GM12891 (cell line): ENCODE measurements around the gene FAM124A.

Experiments
- DNase-seq: peaks from one replicate; pipeline ENCODE4 v3.0.0; 2011; ENCODE audit warnings: low spot score; ENCODE audit not compliant: insufficient read length
- FAIRE-seq: peaks from 2 replicates; lab custom pipeline; 2011; peaks lifted over from hg19 to GRCh38; lab: Jason Lieb, UNC
- PAX5 ChIP-seq: IDR thresholded peaks from 2 replicates; pipeline ENCODE4 v1.6.1; 2011; ENCODE audit warnings: low read length, moderate library complexity, mild to moderate bottlenecking; ENCODE audit not compliant: insufficient read depth, severe bottlenecking
- POLR2A ChIP-seq: IDR thresholded peaks from 2 replicates; pipeline ENCODE4 v1.6.1; 2011; ENCODE audit warnings: low read depth, low read length, control low read depth
- POLR2AphosphoS5 ChIP-seq: IDR thresholded peaks from 2 replicates; pipeline ENCODE4 v1.6.1; 2011; ENCODE audit warnings: low read depth, low read length, control low read depth
- POU2F2 ChIP-seq: IDR thresholded peaks from 2 replicates; pipeline ENCODE4 v1.6.1; 2011; ENCODE audit warnings: low read depth, mild to moderate bottlenecking, control low read depth, low read length, moderate library complexity
- SPI1 ChIP-seq: IDR thresholded peaks from 2 replicates; pipeline ENCODE4 v1.6.1; 2011; ENCODE audit warnings: low read depth, low read length, control low read depth
- TAF1 ChIP-seq: IDR thresholded peaks from 2 replicates; pipeline ENCODE4 v1.6.1; 2011; ENCODE audit warnings: low read depth, low read length, control low read depth

The FAM124A gene

DNA sequence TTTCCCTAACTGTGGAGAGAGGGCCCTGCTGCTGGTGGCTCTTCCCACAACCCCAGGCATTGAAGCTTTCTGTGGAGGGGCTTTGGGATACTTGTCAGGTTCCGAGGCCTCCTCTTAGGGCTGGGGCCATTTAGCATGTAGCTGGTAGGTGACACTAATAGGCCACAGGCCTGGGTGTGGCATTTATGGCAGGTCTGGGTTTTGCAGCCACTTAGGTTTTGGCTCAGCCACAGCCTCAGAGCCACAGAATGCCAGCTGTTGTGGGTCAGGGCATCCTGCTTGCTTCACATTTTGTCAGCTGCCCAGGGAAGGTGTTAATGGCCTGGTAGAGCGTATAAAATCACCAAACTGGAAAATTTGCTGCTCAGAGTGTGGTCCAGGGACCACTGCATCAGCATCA, 15.7 kb downstream of the FAM124A start:
- no peak for DNase-seq
- FAIRE-seq = no peak
- no peak for TF ChIP-seq TAF1
- TF ChIP-seq SPI1 = no peak
- no peak for TF ChIP-seq POLR2AphosphoS5
- no peak for TF ChIP-seq POLR2A
- no peak for TF ChIP-seq POU2F2

DNA sequence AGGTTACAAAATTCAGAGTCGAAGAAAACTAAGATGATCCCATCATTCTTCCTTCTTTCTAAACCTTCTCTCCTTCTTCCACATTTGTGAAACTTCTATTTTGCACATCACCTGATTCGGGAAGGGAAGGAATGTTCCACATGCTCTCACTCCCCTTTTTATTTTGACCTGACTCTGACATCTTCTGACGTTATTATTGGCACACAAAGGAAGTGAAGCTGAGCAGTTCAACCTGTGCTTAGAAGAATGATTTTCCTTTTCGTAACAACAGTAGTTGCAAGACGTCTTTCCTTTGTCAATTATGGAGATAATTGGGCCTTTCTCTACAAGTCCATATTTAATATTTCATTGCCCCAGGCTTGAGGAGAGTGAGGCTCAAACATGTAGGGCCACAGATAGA, 18.0 kb downstream of the FAM124A start:
- no peak for DNase-seq
- TF ChIP-seq POLR2AphosphoS5 (no peak), POLR2A (no peak), PAX5 (no peak), TAF1 (no peak)

DNA sequence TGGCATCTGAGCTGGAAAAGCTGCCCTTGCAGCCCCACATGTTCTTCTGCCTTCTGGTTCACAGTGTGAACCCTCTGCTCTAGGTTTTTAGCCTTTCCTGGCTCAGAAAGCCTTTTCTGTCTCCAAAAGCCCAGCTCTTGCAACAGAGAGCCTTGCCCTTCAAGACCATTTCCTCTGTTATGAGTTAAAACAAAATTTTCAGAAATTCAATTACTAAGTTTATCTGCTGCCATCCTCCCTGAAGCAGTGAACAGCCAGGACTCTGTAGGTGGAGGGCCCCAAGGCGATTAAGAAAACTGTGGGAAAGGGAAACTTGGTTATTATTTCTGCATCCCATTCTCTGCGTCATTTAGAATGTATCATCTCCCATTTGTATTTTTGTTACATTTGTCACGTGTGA, 18.8 kb downstream of the FAM124A start:
- TF ChIP-seq SPI1 (no peak), POLR2AphosphoS5 (no peak), POLR2A (no peak), PAX5 (no peak), POU2F2 (no peak), TAF1 (no peak)
- FAIRE-seq (no peak), DNase-seq (no peak)

More for the DNA sequence above, 18.0 kb downstream of the FAM124A start:
- peak; percentile 9 for FAIRE-seq

DNA sequence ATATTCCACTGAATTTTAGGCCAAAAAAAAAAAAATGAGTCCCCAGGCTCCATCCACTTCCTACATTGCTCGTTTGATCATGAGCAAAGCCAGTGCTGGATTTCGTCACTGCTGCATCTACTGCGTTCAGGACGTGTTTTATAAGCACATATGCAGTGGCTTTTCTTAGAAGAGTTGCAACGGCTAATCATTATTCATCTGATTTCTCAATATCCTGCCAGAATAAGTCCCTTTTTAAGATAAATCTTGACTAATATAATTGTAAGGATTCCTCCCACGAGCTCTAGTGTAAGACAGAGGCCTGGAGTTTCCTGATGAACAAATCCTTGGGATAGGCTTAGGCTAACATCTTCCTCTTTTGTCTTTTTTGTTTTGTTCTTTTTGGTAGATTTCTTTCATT, 19.5 kb downstream of the FAM124A start:
- no peak for DNase-seq
- no peak for TF ChIP-seq PAX5
- TF ChIP-seq SPI1 = no peak
- TF ChIP-seq POLR2AphosphoS5 = no peak
- TF ChIP-seq POU2F2 = no peak
- TF ChIP-seq POLR2A = no peak
- no peak for TF ChIP-seq TAF1
- FAIRE-seq = no peak

DNA sequence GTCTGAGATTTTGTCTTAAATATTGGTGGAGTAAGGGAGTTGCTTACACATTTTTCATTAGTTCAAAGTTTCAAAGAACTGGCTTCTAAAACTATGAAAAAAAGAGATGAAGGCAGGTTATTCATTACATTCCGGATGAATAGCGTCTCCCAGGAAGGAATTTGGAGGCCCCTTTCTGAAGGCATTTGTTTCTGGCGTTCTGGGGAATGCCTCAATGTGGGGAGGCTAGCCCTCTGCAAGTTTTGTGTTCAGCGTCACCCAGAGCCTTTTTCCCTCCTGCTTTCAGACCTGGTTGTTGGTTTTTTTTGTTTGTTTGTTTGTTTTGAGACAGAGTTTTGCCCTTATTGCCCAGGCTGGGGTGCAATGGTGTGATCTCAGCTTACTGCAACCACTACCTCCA, 21.0 kb downstream of the FAM124A start:
- TF ChIP-seq POLR2AphosphoS5 = no peak
- no peak for TF ChIP-seq PAX5
- no peak for TF ChIP-seq TAF1
- no peak for TF ChIP-seq SPI1
- no peak for TF ChIP-seq POU2F2
- no peak for TF ChIP-seq POLR2A
- DNase-seq = no peak
- no peak for FAIRE-seq

DNA sequence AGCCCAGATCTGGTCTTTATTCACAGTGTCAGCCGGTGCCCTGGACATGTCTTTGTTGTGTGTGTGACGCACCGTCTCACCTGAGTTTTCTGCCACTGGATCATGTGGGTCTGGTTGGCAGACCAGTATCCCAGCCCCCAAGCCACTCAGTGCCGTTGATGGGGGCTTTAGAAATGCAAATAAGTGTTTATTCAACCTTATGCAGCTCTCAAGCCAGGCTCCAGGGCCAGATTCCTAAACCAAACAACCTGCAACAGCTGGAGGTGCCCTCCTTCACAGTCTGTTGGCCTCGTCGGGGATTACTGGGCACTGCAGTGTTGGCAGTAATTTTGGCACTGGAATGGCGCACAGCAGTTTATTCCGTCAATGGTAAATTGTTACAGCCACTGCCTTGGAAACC, 21.6 kb downstream of the FAM124A start:
- TF ChIP-seq POLR2AphosphoS5 = no peak
- FAIRE-seq (no peak), DNase-seq (no peak)

DNA sequence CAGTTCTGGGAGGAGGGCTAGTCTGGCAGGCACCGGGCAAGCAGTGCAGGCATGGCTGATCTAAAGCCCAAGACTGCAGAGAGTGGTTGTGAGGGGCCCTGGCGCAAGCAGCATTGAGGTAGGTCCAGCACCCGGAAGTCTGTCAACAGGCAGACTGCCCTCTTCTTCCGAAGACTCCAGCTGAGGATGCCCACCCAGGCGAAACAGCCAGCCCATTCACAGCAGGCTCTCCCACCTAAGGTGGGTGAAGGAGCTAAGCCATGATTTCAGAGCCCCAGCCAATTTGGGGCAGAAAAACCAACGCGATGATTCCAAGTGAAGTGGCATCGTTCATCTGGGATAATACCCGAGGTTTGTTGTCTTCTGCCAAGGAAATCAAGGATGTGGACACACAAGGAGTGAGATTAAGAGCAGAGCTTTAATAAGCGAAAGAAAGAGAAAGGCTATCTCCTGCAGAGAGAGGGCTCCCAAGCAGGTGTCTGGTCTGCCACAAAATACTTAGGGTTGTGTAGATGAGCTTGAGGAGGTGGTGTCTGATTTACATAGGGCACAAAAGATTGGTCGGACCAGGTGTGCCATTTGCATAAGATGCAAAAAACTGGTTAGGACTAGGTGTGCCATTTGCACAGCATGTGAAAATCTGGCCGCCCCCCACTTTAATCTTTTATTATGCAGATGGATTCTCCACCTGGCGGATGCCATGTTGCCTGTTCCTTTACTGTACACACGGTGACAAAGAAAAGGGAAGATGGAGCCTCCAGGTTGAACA, 22.6 kb downstream of the FAM124A start:
- no peak for TF ChIP-seq POLR2AphosphoS5
- TF ChIP-seq TAF1 = no peak
- no peak for TF ChIP-seq POLR2A
- no peak for TF ChIP-seq PAX5
- TF ChIP-seq SPI1 = no peak
- no peak for TF ChIP-seq POU2F2
- FAIRE-seq (no peak), DNase-seq (no peak)

DNA sequence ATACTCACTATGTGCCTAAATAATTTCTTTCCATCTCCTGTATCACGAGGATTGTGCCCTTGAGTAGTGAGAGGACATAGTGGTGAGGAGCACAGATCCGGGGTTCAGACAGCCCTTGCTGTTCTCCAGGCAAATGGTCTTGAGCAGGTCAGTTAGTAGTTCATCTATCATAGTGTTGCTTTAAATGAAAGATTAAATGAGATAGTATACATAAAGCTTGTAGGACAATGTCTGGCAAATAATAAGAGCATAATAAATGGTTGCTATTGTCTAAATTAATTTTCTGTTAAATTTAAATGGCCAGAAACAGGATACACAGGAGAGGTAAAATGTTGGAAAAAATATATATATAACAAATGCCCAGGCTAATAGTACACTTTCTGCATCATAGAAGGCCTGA, 23.4 kb downstream of the FAM124A start:
- TF ChIP-seq POU2F2 (no peak), TAF1 (no peak), POLR2A (no peak), POLR2AphosphoS5 (no peak), SPI1 (no peak), PAX5 (no peak)
- FAIRE-seq (no peak), DNase-seq (no peak)

DNA sequence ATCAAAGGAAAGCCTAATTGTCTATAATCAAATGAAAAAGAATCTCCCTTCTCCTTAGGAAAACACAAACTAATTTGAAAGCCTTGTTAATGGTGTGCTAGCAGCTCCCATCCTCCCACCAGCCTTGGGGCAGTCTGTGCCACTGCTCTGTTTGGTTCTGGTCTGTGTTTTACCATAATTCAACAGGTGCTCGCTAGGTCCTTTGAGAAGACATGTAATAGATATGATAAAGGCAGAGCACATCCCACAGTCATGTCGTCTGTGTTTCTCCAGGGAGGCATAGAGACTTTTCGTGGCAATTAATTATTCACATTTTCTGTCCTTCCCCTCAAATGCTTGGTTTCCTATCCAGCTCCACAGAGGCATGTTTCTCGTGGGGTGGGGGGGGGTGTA, 23.8 kb downstream of the FAM124A start:
- DNase-seq = no peak
- no peak for FAIRE-seq

DNA sequence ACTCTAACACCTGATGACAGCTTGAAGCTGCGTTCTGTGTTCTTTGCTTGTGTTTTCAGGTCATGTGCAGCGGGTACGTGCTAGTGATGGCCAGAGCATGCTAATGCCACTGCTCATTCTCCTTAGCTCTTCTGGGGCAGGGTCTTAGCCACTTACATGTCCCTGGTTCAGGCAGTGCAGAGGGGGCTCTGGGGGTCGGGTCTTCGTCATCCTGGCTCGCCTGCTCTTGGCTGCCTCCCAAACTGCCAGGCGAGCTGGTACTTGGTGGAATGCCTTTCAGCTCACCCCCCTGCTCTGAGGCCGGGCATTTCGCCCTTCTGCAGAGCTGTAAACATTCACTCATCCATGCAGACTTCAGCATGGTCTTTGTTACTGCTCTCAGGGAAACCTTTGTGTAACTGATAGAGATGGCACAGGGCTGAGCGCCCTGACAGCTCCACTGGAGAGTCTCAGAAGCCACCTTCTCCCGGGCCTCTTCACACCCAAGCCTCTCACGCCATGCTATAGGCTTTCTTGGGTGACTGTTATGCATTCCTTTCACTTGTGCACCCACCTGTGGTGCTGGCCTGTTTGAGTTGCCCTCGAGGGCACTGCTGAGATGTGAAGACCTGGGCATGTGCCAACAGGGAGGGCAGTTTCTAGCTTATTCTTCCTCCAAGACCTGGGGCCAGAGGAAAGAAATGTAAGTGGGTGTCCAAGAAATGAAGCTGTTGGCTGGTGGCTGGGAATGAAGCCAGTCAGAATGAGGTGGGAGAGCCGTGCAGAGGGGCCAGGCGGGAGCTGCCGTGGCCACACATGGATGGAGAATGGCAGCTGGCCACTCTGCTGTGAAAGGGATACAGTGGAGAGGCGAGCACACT, 24.4 kb downstream of the FAM124A start:
- FAIRE-seq (no peak), DNase-seq (no peak)
- TF ChIP-seq SPI1 = no peak
- TF ChIP-seq TAF1 = no peak
- TF ChIP-seq PAX5 = no peak
- TF ChIP-seq POLR2AphosphoS5 = no peak
- no peak for TF ChIP-seq POLR2A

More for the DNA sequence above, 23.8 kb downstream of the FAM124A start:
- TF ChIP-seq PAX5 = no peak
